HG03108 (cell line): ENCODE measurements around the gene PLCH2.

Source experiments
- ATAC-seq: cut with Tn5 transposase; IDR thresholded peaks from one replicate; pipeline ENCODE4 v1.9.1; 2021; ENCODE audit warnings: moderate library complexity; ENCODE audit not compliant: unreplicated experiment

The PLCH2 gene, protein sequence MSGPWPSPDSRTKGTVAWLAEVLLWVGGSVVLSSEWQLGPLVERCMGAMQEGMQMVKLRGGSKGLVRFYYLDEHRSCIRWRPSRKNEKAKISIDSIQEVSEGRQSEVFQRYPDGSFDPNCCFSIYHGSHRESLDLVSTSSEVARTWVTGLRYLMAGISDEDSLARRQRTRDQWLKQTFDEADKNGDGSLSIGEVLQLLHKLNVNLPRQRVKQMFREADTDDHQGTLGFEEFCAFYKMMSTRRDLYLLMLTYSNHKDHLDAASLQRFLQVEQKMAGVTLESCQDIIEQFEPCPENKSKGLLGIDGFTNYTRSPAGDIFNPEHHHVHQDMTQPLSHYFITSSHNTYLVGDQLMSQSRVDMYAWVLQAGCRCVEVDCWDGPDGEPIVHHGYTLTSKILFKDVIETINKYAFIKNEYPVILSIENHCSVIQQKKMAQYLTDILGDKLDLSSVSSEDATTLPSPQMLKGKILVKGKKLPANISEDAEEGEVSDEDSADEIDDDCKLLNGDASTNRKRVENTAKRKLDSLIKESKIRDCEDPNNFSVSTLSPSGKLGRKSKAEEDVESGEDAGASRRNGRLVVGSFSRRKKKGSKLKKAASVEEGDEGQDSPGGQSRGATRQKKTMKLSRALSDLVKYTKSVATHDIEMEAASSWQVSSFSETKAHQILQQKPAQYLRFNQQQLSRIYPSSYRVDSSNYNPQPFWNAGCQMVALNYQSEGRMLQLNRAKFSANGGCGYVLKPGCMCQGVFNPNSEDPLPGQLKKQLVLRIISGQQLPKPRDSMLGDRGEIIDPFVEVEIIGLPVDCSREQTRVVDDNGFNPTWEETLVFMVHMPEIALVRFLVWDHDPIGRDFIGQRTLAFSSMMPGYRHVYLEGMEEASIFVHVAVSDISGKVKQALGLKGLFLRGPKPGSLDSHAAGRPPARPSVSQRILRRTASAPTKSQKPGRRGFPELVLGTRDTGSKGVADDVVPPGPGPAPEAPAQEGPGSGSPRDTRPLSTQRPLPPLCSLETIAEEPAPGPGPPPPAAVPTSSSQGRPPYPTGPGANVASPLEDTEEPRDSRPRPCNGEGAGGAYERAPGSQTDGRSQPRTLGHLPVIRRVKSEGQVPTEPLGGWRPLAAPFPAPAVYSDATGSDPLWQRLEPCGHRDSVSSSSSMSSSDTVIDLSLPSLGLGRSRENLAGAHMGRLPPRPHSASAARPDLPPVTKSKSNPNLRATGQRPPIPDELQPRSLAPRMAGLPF (N-terminal part only)

GRCh38 chr1:2476061-2476999, at the start of gene PLCH2:
TSS of gene PLCH2 (plus strand) at chr1:2476289. CDS start at chr1:2476589, 300 bp downstream.
- no peak for ATAC-seq

DNA sequence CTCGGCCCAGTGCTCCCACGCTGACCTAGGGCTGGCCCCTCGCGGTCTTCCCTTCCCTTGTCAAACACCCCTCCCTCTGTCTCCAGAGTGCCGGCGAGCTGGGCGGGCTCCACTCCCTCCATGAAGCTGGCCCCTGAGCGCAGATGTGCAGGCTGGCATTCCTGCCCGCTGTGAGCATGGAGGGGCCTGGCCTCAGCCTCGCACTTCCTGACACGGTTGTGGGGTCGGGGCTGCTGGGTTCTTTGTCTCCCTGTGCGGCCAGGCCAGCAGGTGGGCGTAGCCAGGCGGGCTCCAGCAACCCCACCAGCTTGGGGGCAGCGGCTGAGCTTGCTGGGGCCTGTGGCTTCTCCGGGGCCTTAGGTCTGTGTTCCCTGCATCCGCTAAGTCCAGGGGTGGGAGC, 49.5 kb upstream of the PLCH2 start:
- no peak for ATAC-seq

- no peak for ATAC-seq
Observed at GRCh38 chr1:2427051-2427450, 49.0 kb upstream of the PLCH2 start.

DNA sequence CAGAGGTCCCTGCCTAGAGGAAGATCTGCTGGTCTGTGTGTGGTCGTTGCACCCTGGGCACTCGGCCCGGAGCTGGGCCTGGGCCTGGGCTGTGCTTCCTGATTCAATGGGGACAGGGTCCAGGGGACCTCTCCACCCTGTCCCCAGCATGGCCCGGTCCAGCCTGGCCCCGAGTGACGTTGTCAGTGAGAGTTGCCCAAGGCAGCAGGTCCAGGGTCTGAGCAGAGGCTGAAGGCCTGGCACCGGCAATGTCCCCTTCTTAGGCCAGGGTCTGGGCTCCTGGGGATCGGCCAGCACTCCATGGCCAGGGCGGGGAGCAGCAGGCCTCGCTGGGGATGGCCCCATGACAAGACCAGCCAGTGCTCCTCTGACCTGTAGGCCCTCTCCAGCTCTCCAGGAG, 48.1 kb upstream of the PLCH2 start:
- ATAC-seq, result no peak

DNA sequence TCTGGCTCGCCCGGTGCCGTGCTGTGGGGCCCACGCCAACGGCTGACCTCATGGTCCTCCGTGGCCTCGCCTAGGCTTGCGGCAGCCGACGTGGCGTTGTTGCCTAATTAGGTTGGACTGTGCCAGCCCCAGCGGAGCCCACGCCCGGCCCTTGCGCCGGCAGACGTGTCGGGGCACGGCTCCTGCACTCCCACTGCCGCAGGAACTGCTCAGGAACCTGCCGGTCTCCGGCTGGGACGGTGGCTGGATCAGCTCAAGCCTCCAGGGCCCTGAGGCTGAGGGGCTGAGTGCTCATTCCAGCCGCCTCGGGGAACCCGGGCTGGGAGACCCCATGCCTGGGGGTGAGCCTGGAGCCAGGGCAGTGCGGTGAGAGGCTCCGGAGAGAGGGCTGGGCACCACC, 47.6 kb upstream of the PLCH2 start:
- no peak for ATAC-seq

GRCh38 chr1:2429780-2430591, 46.1 kb upstream of the PLCH2 start:
- ATAC-seq, result no peak

- ATAC-seq, result no peak
Observed at GRCh38 chr1:2430592-2430973, 45.5 kb upstream of the PLCH2 start.

- ATAC-seq, result no peak
Observed at GRCh38 chr1:2431103-2431502, 45.0 kb upstream of the PLCH2 start.

GRCh38 chr1:2431518-2431917, 44.6 kb upstream of the PLCH2 start:
- no peak for ATAC-seq

- ATAC-seq, result no peak
Observed at GRCh38 chr1:2432441-2432844, 43.6 kb upstream of the PLCH2 start.

DNA sequence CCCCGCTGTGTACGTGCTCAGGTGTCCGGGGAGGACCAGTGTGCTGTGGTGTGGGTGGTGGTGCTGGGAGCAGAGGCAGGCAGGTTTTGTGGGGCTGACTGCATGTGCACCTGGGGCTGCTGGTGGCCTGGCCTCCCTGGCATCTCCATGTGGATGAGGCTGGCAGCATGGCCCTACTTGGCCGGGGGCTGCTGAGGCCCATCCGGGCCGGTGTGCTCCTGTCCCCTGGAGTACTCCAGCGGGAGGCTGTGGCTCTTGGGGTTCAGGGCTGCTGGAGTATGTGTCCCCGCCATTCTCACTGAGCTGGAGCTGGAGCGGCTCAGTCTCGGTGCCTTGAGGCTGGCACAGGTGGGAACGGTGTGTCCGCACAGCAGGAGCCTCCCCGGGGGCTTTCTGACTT, 42.9 kb upstream of the PLCH2 start:
- ATAC-seq, result no peak

- no peak for ATAC-seq
Observed at GRCh38 chr1:2433936-2434655, 42.0 kb upstream of the PLCH2 start.

GRCh38 chr1:2435091-2435490, 41.0 kb upstream of the PLCH2 start:
- no peak for ATAC-seq

DNA sequence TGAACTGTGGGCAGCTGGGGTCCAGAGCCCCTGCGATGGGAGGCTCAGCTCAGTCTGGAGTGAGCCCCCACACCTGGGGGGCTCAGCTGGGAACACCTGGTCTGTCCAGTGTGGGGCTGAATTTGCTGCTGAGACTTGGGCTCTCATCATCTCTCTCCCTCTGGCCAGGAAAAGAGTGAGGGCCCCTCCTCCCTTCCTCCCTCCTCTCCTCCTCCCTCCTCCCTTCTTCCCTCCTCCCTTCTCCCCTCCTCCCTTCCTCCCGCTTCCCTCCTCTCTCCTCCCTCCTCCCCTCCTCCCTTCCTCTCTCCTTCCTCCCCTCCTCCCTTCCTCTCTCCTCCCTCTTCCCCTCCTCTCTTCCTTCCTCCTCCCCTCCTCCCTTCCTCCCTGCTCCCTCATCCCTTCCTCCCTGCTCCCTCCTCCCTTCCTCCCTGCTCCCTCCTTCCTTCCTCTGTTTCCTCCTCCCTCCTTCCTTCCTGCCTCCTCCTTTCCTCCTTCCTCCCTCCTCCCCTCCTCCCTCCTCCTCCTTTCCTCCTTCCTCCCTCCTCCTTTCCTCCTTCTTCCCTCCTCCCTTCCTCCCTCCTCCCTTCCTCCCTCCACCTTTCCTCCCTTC, 40.2 kb upstream of the PLCH2 start:
- no peak for ATAC-seq

- ATAC-seq, result no peak
Observed at GRCh38 chr1:2436876-2437275, 39.2 kb upstream of the PLCH2 start.

DNA sequence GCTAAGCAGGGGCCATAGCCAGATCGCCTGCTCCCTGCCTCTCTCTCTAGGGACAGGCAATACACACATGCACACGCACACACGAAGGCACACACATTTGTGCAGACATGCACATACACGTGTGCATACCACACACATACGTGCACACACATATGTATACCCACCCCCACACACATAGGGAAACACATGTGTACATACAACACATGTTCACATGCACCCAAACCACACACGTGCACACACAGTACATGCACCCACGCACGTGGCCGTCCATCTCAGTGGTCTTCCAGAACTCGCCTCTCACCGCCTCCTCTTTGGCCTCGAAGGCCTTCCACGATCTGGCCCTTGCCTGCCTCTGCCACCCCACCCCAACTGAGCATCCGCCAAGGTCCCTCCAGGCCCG, 38.5 kb upstream of the PLCH2 start:
- ATAC-seq, result no peak

DNA sequence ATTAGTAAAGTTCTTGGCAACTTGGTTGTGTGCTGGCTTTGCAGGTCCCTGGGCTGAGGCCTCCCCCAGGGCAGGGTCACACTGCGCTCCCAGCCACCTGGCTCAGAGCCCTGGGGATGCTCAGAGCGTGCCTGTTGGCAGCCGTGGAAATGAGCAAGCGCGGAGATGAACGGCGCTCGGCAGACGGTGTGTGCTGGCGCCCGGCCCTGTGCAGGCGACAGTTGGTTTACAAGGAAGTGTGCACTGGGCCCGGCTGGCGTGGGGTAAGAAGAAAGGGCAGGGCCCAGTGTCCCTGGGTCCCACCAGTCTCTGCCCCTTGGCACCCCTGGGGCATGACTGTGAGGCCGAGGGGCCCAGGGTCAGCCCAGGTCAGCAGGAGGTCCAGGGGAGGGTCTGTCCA, 38.1 kb upstream of the PLCH2 start:
- no peak for ATAC-seq

GRCh38 chr1:2438641-2439040, 37.4 kb upstream of the PLCH2 start:
- ATAC-seq, result no peak
